HepG2 (cell line): ENCODE results near the gene ZNF691.
"Not testable (repeated sequence)": the region's sequence is repeated elsewhere in the genome, so short reads cannot be mapped to it uniquely, and the experiment has no call there.

Experiments
- CTCF ChIP-seq: sonication (generic); formaldehyde crosslinking; IDR thresholded peaks from 2 replicates; pipeline ENCODE4 v1.5.0; 2020; ENCODE audit warnings: mild to moderate bottlenecking, missing genetic modification reagents, moderate library complexity
- GABPA ChIP-seq, 2 experiments: IDR thresholded peaks; 2 replicates each; pipeline ENCODE4 v1.6.1; 2011 to 2016; ENCODE audit warnings: low read depth in 2 of 2, low read length in 1 of 2, missing biosample characterization in 1 of 2, missing genetic modification characterization in 1 of 2
- HDAC6 ChIP-seq: fragments of 200-600 bp; sonication (generic); IDR thresholded peaks from 2 replicates; pipeline ENCODE4 v1.7.0; 2017; ENCODE audit warnings: mild to moderate bottlenecking, antibody characterized with exemption, low read length, low read depth
- JUN ChIP-seq: sonication (generic); formaldehyde crosslinking; IDR thresholded peaks from 2 replicates; pipeline ENCODE4 v1.4.0; 2020; ENCODE audit warnings: mild to moderate bottlenecking, missing genetic modification reagents
- MXD1 ChIP-seq: sonication (generic); formaldehyde crosslinking; IDR thresholded peaks from 2 replicates; pipeline ENCODE4 v1.4.0; 2020; ENCODE audit warnings: mild to moderate bottlenecking, missing genetic modification reagents
- POLR2A ChIP-seq, 2 experiments: IDR thresholded peaks; 2 replicates each; pipeline ENCODE4 v1.6.1; 2011; ENCODE audit warnings: low read depth in 2 of 2, low read length in 2 of 2, mild to moderate bottlenecking in 1 of 2, moderate library complexity in 1 of 2; ENCODE audit not compliant: insufficient read depth in 1 of 2
- SMARCE1 ChIP-seq: fragments of 450-650 bp; IDR thresholded peaks from 2 replicates; pipeline ENCODE4 v1.6.1; 2017; ENCODE audit warnings: borderline replicate concordance
- UBTF ChIP-seq: sonication (generic); formaldehyde crosslinking; IDR thresholded peaks from 2 replicates; pipeline ENCODE4 v1.4.0; 2020; ENCODE audit warnings: mild to moderate bottlenecking, missing genetic modification reagents
- ZEB1 ChIP-seq: IDR thresholded peaks from 2 replicates; pipeline ENCODE4 v1.6.1; 2012; ENCODE audit warnings: mild to moderate bottlenecking, low read depth, inconsistent platforms; ENCODE audit not compliant: insufficient replicate concordance
- ZNF337 ChIP-seq: sonication (generic); formaldehyde crosslinking; IDR thresholded peaks from 2 replicates; pipeline ENCODE4 v1.5.1; 2020; ENCODE audit warnings: missing genetic modification reagents, low read depth, mild to moderate bottlenecking, borderline replicate concordance
- ZNF512 ChIP-seq: sonication (generic); formaldehyde crosslinking; IDR thresholded peaks from 2 replicates; pipeline ENCODE4 v1.4.0; 2020; ENCODE audit warnings: mild to moderate bottlenecking, missing genetic modification reagents

- TF ChIP-seq ZEB1; JUN (CRISPR knock-in tag); MXD1; CTCF (CRISPR knock-in tag); POLR2A (IDR thresholded peaks at IDR 0.05; ENCODE audit: insufficient read depth in 1 of 2, low read depth in 2 of 2, low read length in 2 of 2); UBTF (CRISPR knock-in tag); ZNF512 (CRISPR knock-in tag); GABPA (IDR thresholded peaks at IDR 0.05; ENCODE audit: low read depth, low read length); GABPA (CRISPR knock-in tag; IDR thresholded peaks at IDR 0.05; ENCODE audit: low read depth); HDAC6; ZNF337 (CRISPR knock-in tag); SMARCE1: not testable (repeated sequence)
Observed at GRCh38 chr1:42899960-42900359, 53.5 kb downstream of the ZNF691 start.
